Stimulated activated memory B cell treated with anti-CD40 and anti-IgM and Interleukin-4, amounts not matched to agents 10 μg/mL and 1 μg/mL and 100 μg/mL, for 72 hours (primary cell): ENCODE data around the gene SMIM14.
"Not testable (repeated sequence)": the region's sequence is repeated elsewhere in the genome, so short reads cannot be mapped to it uniquely, and the experiment has no call there.

Experiments
- ATAC-seq: fragments of 150-1000 bp; cut with Tn5 transposase; 2 replicates; pipeline ENCODE4 v1.10.0; 2021
- H3K27ac Mint-ChIP-seq: one replicate; pipeline ENCODE4 v1.8.0; 2022; ENCODE audit warnings: mild to moderate bottlenecking, mixed read lengths
- H3K27me3 Mint-ChIP-seq: one replicate; pipeline ENCODE4 v1.8.0; 2022; ENCODE audit warnings: mixed read lengths
- H3K36me3 Mint-ChIP-seq: one replicate; pipeline ENCODE4 v1.8.0; 2022; ENCODE audit warnings: mixed read lengths
- H3K4me1 Mint-ChIP-seq: one replicate; pipeline ENCODE4 v1.8.0; 2022; ENCODE audit warnings: mixed read lengths
- H3K4me3 Mint-ChIP-seq: one replicate; pipeline ENCODE4 v1.8.0; 2022; ENCODE audit warnings: mild to moderate bottlenecking, moderate library complexity, mixed read lengths
- H3K9me3 Mint-ChIP-seq: one replicate; pipeline ENCODE4 v1.8.0; 2022; ENCODE audit warnings: mixed read lengths

The SMIM14 gene

DNA sequence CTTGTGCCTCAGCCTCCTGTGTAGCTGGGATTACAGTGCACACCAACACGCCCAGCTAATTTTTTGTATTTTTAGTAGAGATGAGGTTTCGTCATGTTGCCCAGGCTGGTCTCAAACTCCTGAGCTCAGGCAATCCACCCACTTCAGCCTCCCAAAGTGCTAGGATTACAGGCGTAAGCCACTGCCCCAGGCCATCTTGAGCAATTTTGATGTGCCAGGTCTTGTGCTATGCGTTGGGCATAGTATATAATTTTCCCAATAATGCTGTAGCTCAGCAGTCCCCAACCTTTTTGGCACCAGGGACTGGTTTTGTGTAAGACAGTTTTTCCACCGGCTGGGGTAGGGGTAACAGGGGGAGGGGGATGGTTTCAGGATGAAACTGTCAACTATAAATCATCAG is 18.0 kb upstream of the SMIM14 start:
- not testable (repeated sequence) for H3K9me3 Mint-ChIP-seq, H3K27me3 Mint-ChIP-seq, ATAC-seq, H3K36me3 Mint-ChIP-seq, H3K4me3 Mint-ChIP-seq
- peak overlapping the region; percentile 22 for H3K27ac Mint-ChIP-seq
- peaks cover 35% of the 10 kb centered on the region for H3K4me1 Mint-ChIP-seq

- Mint-ChIP-seq H3K36me3 (no peaks in the 10 kb centered on the region), H3K4me3 (no peak overlapping the region), H3K4me1 (peaks cover 35% of the 10 kb centered on the region), H3K9me3 (no peaks in the 10 kb centered on the region), H3K27me3 (no peaks in the 10 kb centered on the region), H3K27ac (peak overlapping the region; percentile 22)
- no peak for ATAC-seq
Measured at GRCh38 chr4:39655876-39656275, 17.2 kb upstream of the SMIM14 start.

DNA sequence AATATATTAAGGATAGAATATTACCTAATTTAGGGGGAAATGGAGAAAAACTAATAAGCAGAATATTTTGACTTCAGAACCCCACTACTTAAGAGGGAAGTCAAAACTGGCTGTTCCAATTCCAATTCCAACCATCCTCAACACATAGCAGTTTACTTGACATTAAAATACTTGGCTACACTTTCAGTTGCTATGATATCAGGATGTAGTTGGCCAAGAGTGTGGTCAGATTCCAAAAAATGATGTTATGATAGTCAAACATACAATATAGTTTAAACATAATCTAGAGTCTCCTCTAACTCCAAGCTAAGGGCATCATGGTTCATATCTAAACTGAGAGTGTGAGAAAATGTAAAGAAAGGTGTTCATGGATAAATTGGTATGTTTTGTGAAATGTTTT is 16.5 kb upstream of the SMIM14 start:
- H3K4me1 Mint-ChIP-seq: peaks cover 35% of the 10 kb centered on the region
- H3K9me3 Mint-ChIP-seq: no peaks in the 10 kb centered on the region
- no peak for ATAC-seq
- H3K36me3 Mint-ChIP-seq: no peaks in the 10 kb centered on the region
- peak overlapping the region; percentile 22 for H3K27ac Mint-ChIP-seq
- no peak overlapping the region for H3K4me3 Mint-ChIP-seq
- H3K27me3 Mint-ChIP-seq: no peaks in the 10 kb centered on the region

GRCh38 chr4:39651586-39651985 is 12.9 kb upstream of the SMIM14 start:
- not testable (repeated sequence) for H3K27me3 Mint-ChIP-seq, H3K36me3 Mint-ChIP-seq, H3K9me3 Mint-ChIP-seq, ATAC-seq, H3K4me3 Mint-ChIP-seq, H3K27ac Mint-ChIP-seq
- peaks cover 16% of the 10 kb centered on the region for H3K4me1 Mint-ChIP-seq

GRCh38 chr4:39649639-39650265 is 11.1 kb upstream of the SMIM14 start:
- no peaks in the 10 kb centered on the region for H3K36me3 Mint-ChIP-seq
- H3K27ac Mint-ChIP-seq: no peak overlapping the region
- H3K4me1 Mint-ChIP-seq: peaks cover 6% of the 10 kb centered on the region
- no peak for ATAC-seq
- no peak overlapping the region for H3K4me3 Mint-ChIP-seq
- no peaks in the 10 kb centered on the region for H3K9me3 Mint-ChIP-seq
- no peaks in the 10 kb centered on the region for H3K27me3 Mint-ChIP-seq

GRCh38 chr4:39648827-39649558 is 10.3 kb upstream of the SMIM14 start:
- Mint-ChIP-seq H3K36me3 (no peaks in the 10 kb centered on the region), H3K27ac (no peak overlapping the region), H3K27me3 (no peaks in the 10 kb centered on the region), H3K9me3 (no peaks in the 10 kb centered on the region), H3K4me1 (peaks cover 5% of the 10 kb centered on the region), H3K4me3 (no peak overlapping the region)
- ATAC-seq: no peak

- no peaks in the 10 kb centered on the region for H3K4me1 Mint-ChIP-seq
- H3K9me3 Mint-ChIP-seq: no peaks in the 10 kb centered on the region
- no peaks in the 10 kb centered on the region for H3K36me3 Mint-ChIP-seq
- H3K27me3 Mint-ChIP-seq: no peaks in the 10 kb centered on the region
- no peak overlapping the region for H3K27ac Mint-ChIP-seq
- no peak overlapping the region for H3K4me3 Mint-ChIP-seq
- no peak for ATAC-seq
Measured at GRCh38 chr4:39648213-39648612, 9.5 kb upstream of the SMIM14 start.

DNA sequence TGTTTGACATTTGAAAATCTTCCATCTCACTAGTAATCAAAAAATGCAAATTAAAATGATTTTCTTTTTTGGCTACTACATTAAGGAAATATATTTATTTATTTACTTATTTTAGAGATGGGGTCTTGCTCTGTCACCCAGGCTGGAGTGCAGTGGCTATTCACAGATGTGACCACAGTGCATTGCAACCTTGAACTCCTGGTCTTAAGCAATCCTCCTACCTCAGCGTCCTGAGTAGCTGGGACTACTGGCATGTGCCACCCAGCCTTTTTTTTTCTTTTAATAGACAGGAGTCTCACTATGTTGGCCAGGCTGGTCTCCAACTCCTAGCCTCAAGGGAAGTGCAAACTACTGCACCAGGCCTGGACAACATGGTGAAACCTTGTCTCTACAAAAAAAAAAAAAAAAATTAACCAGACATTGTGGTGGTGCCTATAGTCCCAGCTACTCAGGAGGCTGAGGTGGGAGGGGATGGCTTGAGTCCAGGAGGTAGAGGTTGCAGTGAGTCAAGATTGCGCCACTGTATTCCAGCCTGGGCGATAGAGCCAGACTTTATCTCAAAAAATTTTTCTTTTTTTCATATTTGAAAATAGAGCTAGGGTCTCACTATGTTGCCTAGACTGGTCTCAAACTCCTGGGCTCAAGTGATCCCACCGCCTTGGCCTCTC is 4.4 kb upstream of the SMIM14 start:
- Mint-ChIP-seq H3K4me1 (peaks cover 14% of the 10 kb centered on the region), H3K9me3 (no peaks in the 10 kb centered on the region), H3K27ac (no peak overlapping the region), H3K4me3 (no peak overlapping the region), H3K27me3 (no peaks in the 10 kb centered on the region), H3K36me3 (no peaks in the 10 kb centered on the region)
- no peak for ATAC-seq

DNA sequence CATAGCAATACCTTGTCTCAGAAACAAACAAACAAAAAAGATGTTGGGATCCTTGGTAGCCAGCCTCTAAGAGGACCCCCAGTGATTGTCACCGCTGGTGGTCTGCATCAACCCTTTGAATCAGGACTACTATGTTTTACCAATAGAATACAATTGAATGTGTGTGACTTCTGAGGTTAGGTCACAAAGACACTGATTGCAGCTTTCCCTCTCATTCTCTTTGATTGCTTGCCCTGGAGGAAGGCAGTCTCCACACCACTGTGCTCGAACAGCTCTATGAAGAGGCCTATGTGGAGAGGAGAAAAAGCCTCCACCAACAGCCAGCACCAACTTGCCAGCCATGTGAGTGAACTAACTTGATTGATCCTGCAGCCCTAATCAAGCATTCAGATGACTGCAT is 2.8 kb upstream of the SMIM14 start:
- Mint-ChIP-seq H3K4me1 (peaks cover 29% of the 10 kb centered on the region), H3K36me3 (no peaks in the 10 kb centered on the region), H3K9me3 (no peaks in the 10 kb centered on the region), H3K27me3 (no peaks in the 10 kb centered on the region), H3K27ac (no peak overlapping the region), H3K4me3 (no peak overlapping the region)
- no peak for ATAC-seq

DNA sequence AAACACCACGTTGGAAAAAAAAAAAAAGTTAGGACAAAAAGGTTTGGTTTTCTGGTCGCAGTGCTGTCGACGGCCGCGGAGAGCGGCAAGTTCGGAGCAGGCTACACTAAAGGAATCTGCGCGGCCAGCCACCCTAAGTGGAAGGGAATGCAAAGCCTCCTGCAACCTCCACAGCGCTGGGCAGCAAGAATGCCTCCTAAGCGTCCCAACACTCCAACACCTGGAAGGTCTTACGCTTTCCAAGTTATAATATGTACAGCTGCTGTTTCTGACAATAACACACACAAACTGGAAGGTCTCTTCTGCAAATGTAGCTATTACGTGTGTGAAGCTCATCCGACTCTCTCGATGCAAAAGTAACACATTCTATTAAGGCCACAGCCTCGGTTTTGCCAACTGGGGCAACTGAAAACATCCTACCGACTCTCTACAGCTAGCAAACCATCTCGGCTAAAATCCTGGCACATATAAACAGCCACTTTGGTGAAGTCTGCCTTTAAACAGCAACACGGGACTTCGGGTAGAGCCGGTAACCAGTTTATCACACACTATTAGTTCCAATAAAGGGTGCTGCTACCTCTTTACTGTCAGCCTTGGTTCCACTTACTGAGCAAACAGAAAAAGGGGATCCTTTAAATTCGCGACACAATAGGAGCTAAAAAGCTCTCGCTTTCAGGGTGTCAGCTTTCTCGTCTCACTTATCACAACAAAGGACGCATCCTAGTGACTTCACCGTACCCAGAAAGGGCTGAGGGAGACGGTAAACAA is 895 bp downstream of the SMIM14 start:
- no peaks in the 10 kb centered on the region for H3K27me3 Mint-ChIP-seq
- peak overlapping the region; percentile 99 for H3K4me3 Mint-ChIP-seq
- H3K36me3 Mint-ChIP-seq: no peaks in the 10 kb centered on the region
- peak; percentile 56 for ATAC-seq
- H3K9me3 Mint-ChIP-seq: no peaks in the 10 kb centered on the region
- peak overlapping the region; percentile 85 for H3K27ac Mint-ChIP-seq
- peaks cover 61% of the 10 kb centered on the region for H3K4me1 Mint-ChIP-seq

- peak overlapping the region; percentile 99 for H3K4me3 Mint-ChIP-seq
- H3K27me3 Mint-ChIP-seq: no peaks in the 10 kb centered on the region
- H3K9me3 Mint-ChIP-seq: no peaks in the 10 kb centered on the region
- H3K4me1 Mint-ChIP-seq: peaks cover 66% of the 10 kb centered on the region
- no peak for ATAC-seq
- peak overlapping the region; percentile 85 for H3K27ac Mint-ChIP-seq
- no peaks in the 10 kb centered on the region for H3K36me3 Mint-ChIP-seq
Measured at GRCh38 chr4:39637221-39637585, 1.5 kb downstream of the SMIM14 start.

- ATAC-seq: no peak
- H3K9me3 Mint-ChIP-seq: no peaks in the 10 kb centered on the region
- peaks cover 70% of the 10 kb centered on the region for H3K4me1 Mint-ChIP-seq
- H3K4me3 Mint-ChIP-seq: peak overlapping the region; percentile 46
- no peaks in the 10 kb centered on the region for H3K27me3 Mint-ChIP-seq
- no peaks in the 10 kb centered on the region for H3K36me3 Mint-ChIP-seq
- peak overlapping the region; percentile 85 for H3K27ac Mint-ChIP-seq
Measured at GRCh38 chr4:39636531-39637184, 2.0 kb downstream of the SMIM14 start.

DNA sequence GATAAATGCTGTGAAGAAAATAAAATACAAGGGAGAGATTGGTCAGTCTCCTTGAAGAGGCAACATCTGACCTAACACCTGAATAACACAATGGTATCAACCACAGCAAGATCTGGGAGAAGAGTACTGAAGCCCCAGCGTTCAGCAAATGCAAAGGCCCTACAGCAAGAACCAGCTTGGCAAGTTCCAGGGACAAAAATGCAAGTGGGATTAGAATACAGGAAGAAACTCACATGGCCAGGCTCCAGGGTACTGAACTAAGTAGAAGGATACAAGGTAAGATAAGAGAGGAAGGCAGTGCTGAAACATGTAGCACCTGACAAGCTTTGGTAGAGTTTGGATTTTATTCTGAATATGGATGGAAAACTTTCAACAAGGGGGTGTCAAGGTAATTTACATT is 3.6 kb downstream of the SMIM14 start:
- Mint-ChIP-seq H3K4me1 (peaks cover 79% of the 10 kb centered on the region), H3K36me3 (no peaks in the 10 kb centered on the region), H3K4me3 (no peak overlapping the region), H3K9me3 (no peaks in the 10 kb centered on the region), H3K27me3 (no peaks in the 10 kb centered on the region), H3K27ac (peak overlapping the region; percentile 62)
- no peak for ATAC-seq

DNA sequence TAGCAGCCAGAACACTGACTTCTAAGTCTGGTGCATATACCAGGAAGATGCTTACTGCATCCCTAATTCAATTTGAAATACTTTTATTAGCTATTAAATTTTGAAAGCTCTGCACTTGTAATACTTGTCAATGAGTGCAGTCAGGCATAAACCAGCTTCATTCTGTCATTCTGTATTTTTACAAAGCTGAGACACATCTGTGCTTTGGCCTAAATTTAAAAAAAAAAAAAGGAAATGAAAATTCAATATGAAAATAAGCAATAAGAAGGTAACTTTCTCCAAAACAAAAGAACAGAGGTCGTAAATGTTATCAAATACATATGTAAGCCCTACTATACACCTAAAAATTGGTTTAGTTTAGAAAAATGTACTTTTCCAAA is 7.0 kb downstream of the SMIM14 start:
- Mint-ChIP-seq H3K4me1 (peaks cover 74% of the 10 kb centered on the region), H3K27ac (peak overlapping the region; percentile 96), H3K27me3 (no peaks in the 10 kb centered on the region), H3K36me3 (peaks cover 5% of the 10 kb centered on the region), H3K4me3 (peak overlapping the region; percentile 56), H3K9me3 (no peaks in the 10 kb centered on the region)
- peak; percentile 89 for ATAC-seq

GRCh38 chr4:39627413-39627812 is 11.3 kb downstream of the SMIM14 start:
- no peaks in the 10 kb centered on the region for H3K9me3 Mint-ChIP-seq
- no peaks in the 10 kb centered on the region for H3K27me3 Mint-ChIP-seq
- peak overlapping the region; percentile 68 for H3K4me3 Mint-ChIP-seq
- ATAC-seq: no peak
- H3K36me3 Mint-ChIP-seq: peaks cover 5% of the 10 kb centered on the region
- peaks cover 74% of the 10 kb centered on the region for H3K4me1 Mint-ChIP-seq
- peak overlapping the region; percentile 94 for H3K27ac Mint-ChIP-seq
